GM12878 (cell line): ENCODE measurements around the gene GGT1. TPM values are rescaled to one million over a fixed set of nuclear protein-coding genes. Genes with fewer than 3 reads are reported as not detected.

Experiments used
- ASH2L ChIP-seq: fragments of 300-600, 200-600 bp; sonication (generic); IDR thresholded peaks from 2 replicates; pipeline ENCODE4 v1.6.1; 2017; ENCODE audit warnings: low read depth, mild to moderate bottlenecking, borderline replicate concordance
- ATF7 ChIP-seq: fragments of 450-650 bp; IDR thresholded peaks from 2 replicates; pipeline ENCODE4 v1.6.1; 2016; ENCODE audit warnings: low read depth, mild to moderate bottlenecking
- BACH1 ChIP-seq: fragments of 450-650 bp; IDR thresholded peaks from 2 replicates; pipeline ENCODE4 v1.6.1; 2017; ENCODE audit warnings: mild to moderate bottlenecking, borderline replicate concordance
- BCL11A ChIP-seq: IDR thresholded peaks from 2 replicates; pipeline ENCODE4 v1.6.1; 2011; ENCODE audit warnings: low read depth, low read length
- CBFB ChIP-seq: IDR thresholded peaks from 2 replicates; pipeline ENCODE4 v1.6.1; 2016; ENCODE audit warnings: antibody characterized with exemption, low read depth
- EED ChIP-seq: sonication (generic); IDR thresholded peaks from 2 replicates; pipeline ENCODE4 v1.6.1; 2016; ENCODE audit warnings: antibody characterized with exemption, low read depth
- EGR1 ChIP-seq, 2 experiments: IDR thresholded peaks; 1 replicate in 1 of 2; 2 replicates in 1 of 2; pipeline ENCODE4 v1.6.1; 2011 to 2012; ENCODE audit warnings: low read depth in 2 of 2, low read length in 2 of 2, borderline replicate concordance in 1 of 2, mild to moderate bottlenecking in 1 of 2, moderate library complexity in 1 of 2
- EP300 ChIP-seq, 2 experiments: fragments of 150-350 bp in 1 of 2; IDR thresholded peaks; 2 replicates each; pipeline ENCODE4 v1.6.1; 2011 to 2012; ENCODE audit warnings: low read depth in 2 of 2, low read length in 2 of 2, borderline replicate concordance in 1 of 2, improper control_type of control experiment in 1 of 2, inconsistent platforms in 1 of 2; ENCODE audit not compliant: control insufficient read depth in 1 of 2
- FOS ChIP-seq: IDR thresholded peaks from 3 replicates; pipeline ENCODE4 v1.6.1; 2011; ENCODE audit warnings: borderline replicate concordance; ENCODE audit not compliant: insufficient read length; ENCODE audit errors: extremely low read depth
- FOXK2 ChIP-seq: fragments of 450-650 bp; IDR thresholded peaks from 2 replicates; pipeline ENCODE4 v1.6.1; 2017; ENCODE audit warnings: mild to moderate bottlenecking, moderate library complexity
- FOXM1 ChIP-seq: IDR thresholded peaks from 2 replicates; pipeline ENCODE4 v1.6.1; 2012; ENCODE audit warnings: low read depth, mild to moderate bottlenecking, inconsistent platforms, low read length, moderate library complexity
- HDAC6 ChIP-seq: fragments of 200-600 bp; sonication (generic); IDR thresholded peaks from one replicate; pipeline ENCODE4 v1.8.0; 2017; ENCODE audit warnings: antibody characterized with exemption; ENCODE audit not compliant: unreplicated experiment
- IKZF2 ChIP-seq, 2 experiments: fragments of 450-650 bp; IDR thresholded peaks; 2 replicates each; pipeline ENCODE4 v1.6.1; 2017; ENCODE audit warnings: mild to moderate bottlenecking in 2 of 2, moderate library complexity in 2 of 2
- KLF5 ChIP-seq: fragments of 450-650 bp; IDR thresholded peaks from 2 replicates; pipeline ENCODE4 v1.6.1; 2014; ENCODE audit warnings: mild to moderate bottlenecking; ENCODE audit not compliant: partially characterized antibody
- NBN ChIP-seq: fragments of 450-650 bp; IDR thresholded peaks from 2 replicates; pipeline ENCODE4 v1.6.1; 2016
- TCF3 ChIP-seq: IDR thresholded peaks from 2 replicates; pipeline ENCODE4 v1.6.1; 2012; ENCODE audit warnings: low read depth, mild to moderate bottlenecking, low read length, borderline replicate concordance; ENCODE audit not compliant: insufficient read depth
- YBX1 ChIP-seq: fragments of 450-650 bp; IDR thresholded peaks from 2 replicates; pipeline ENCODE4 v1.6.1; 2016; ENCODE audit warnings: antibody characterized with exemption
- ZBED1 ChIP-seq: IDR thresholded peaks from 2 replicates; pipeline ENCODE4 v1.6.1; 2016; ENCODE audit warnings: borderline replicate concordance
- ZZZ3 ChIP-seq: IDR thresholded peaks from 2 replicates; pipeline ENCODE4 v1.6.1; 2011; ENCODE audit warnings: low read depth; ENCODE audit not compliant: control insufficient read depth, insufficient read length
- polyA plus RNA-seq, 11 experiments: library from polyadenylated mRNA; depleted of rRNA in 4 of 11; unstranded in 6 of 11; stranded (reverse) in 5 of 11; fragments of >200 nt; fragmentation: Nextera tagmentation in 4 of 11; fragmentation: Illumina TruSeq in 1 of 11; extraction: Ambion mirVana in 4 of 11; extraction: Trizol in 1 of 11; gene quantifications; 1 replicate in 1 of 11; 2 replicates in 10 of 11; pipeline versions ENCODE4 v1.2.1 to v1.2.3, GENCODE V29; 2011 to 2016; ENCODE audit warnings: inconsistent platforms in 2 of 11, missing spikeins in 2 of 11, low read depth in 1 of 11
- total RNA-seq, 4 experiments: library from RNA; depleted of rRNA in 3 of 4; stranded (reverse); fragments of >200 nt in 3 of 4; fragmentation: Illumina TruSeq in 1 of 4; extraction: Trizol in 1 of 4; gene quantifications; 2 replicates each; pipeline versions ENCODE4 v1.2.1 to v1.2.3, GENCODE V29; 2013 to 2021
- TF ChIP-seq, protein P1 (sequence below): fragments of 450-650 bp; IDR thresholded peaks from 2 replicates; pipeline ENCODE4 v1.6.1; 2014; ENCODE audit warnings: mild to moderate bottlenecking
- TF ChIP-seq, protein P2 (sequence below): IDR thresholded peaks from 2 replicates; pipeline ENCODE4 v1.6.1; 2012; ENCODE audit warnings: low read length, inconsistent platforms
- TF ChIP-seq, protein P3 (sequence below): fragments of 450-650 bp; IDR thresholded peaks from 2 replicates; pipeline ENCODE4 v1.6.1; 2016; ENCODE audit warnings: mild to moderate bottlenecking
- TF ChIP-seq, protein P4 (sequence below): IDR thresholded peaks from 2 replicates; pipeline ENCODE4 v1.6.1; 2011; ENCODE audit warnings: mild to moderate bottlenecking, low read depth, low read length, moderate library complexity; ENCODE audit not compliant: insufficient replicate concordance
- TF ChIP-seq, protein P5 (sequence below): fragments of 450-650 bp; IDR thresholded peaks from 2 replicates; pipeline ENCODE4 v1.6.1; 2018; ENCODE audit warnings: mild to moderate bottlenecking, low read depth, moderate library complexity; ENCODE audit not compliant: partially characterized antibody

GGT1 gene
- total and polyA plus RNA-seq, 10 of the 15 experiments (the other 5 are each of a cell fraction or from before 2014, with no cell fraction given): 0.47 to 26.6 (median 9.1) TPM

DNA sequence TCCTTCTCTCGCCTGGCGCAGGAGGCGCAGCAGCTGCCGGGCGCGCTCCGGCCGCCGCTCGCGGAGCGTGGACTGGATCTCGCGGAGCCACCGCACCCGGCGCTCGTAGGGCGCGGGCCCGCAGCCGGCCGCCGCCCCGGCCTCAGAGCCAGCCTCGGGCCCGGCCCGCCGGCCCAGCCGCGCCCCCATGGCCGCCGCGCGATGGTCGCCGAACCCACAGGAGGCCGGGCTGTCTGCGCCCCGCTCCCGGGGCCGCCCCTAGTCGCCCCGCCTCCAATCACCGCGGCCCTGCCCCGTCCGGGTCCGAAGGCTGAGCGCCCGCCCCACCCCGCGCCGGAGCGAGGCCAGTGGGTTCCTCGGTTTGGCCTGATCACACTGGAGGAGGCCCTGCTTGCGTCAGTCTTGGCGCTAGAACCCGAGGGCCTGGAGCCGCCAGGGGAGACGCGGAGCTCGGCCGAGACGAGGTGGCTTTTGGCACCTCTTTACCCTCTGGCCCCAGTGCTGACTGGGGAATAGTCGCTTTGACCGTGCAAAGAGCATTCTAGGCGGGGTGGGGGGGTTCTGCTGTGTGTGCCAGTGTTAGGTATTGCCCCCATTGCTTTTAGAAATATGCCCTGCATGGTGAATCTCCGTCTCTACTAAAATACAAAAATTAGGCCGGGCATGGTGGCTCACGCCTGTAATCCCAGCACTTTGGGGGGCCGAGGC, 10.0 kb upstream of the GGT1 start, which contains the start of gene LRRC75B (continued):
- TF ChIP-seq ATF7: no peak
- TF ChIP-seq FOXK2: no peak
- TF ChIP-seq BCL11A: no peak
- TF ChIP-seq KLF5: no peak
- TF ChIP-seq IKZF2 (IDR thresholded peaks at IDR 0.05): no peak
- no peak for TF ChIP-seq NBN
- TF ChIP-seq, protein P1, sequence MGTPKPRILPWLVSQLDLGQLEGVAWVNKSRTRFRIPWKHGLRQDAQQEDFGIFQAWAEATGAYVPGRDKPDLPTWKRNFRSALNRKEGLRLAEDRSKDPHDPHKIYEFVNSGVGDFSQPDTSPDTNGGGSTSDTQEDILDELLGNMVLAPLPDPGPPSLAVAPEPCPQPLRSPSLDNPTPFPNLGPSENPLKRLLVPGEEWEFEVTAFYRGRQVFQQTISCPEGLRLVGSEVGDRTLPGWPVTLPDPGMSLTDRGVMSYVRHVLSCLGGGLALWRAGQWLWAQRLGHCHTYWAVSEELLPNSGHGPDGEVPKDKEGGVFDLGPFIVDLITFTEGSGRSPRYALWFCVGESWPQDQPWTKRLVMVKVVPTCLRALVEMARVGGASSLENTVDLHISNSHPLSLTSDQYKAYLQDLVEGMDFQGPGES: no peak
- TF ChIP-seq ZZZ3: no peak
- TF ChIP-seq, protein P2, sequence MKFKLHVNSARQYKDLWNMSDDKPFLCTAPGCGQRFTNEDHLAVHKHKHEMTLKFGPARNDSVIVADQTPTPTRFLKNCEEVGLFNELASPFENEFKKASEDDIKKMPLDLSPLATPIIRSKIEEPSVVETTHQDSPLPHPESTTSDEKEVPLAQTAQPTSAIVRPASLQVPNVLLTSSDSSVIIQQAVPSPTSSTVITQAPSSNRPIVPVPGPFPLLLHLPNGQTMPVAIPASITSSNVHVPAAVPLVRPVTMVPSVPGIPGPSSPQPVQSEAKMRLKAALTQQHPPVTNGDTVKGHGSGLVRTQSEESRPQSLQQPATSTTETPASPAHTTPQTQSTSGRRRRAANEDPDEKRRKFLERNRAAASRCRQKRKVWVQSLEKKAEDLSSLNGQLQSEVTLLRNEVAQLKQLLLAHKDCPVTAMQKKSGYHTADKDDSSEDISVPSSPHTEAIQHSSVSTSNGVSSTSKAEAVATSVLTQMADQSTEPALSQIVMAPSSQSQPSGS: no peak
- no peak for TF ChIP-seq TCF3
- no peak for TF ChIP-seq EP300 (IDR thresholded peaks at IDR 0.05; ENCODE audit: borderline replicate concordance in 1 of 2, control insufficient read depth in 1 of 2, low read depth in 2 of 2, low read length in 2 of 2)
- no peak for TF ChIP-seq FOS
- TF ChIP-seq, protein P3, sequence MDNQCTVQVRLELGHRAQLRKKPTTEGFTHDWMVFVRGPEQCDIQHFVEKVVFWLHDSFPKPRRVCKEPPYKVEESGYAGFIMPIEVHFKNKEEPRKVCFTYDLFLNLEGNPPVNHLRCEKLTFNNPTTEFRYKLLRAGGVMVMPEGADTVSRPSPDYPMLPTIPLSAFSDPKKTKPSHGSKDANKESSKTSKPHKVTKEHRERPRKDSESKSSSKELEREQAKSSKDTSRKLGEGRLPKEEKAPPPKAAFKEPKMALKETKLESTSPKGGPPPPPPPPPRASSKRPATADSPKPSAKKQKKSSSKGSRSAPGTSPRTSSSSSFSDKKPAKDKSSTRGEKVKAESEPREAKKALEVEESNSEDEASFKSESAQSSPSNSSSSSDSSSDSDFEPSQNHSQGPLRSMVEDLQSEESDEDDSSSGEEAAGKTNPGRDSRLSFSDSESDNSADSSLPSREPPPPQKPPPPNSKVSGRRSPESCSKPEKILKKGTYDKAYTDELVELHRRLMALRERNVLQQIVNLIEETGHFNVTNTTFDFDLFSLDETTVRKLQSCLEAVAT: no peak
- TF ChIP-seq ZBED1: no peak
- TF ChIP-seq FOXM1: no peak
- TF ChIP-seq YBX1: no peak
- TF ChIP-seq EGR1 (IDR thresholded peaks at IDR 0.05; ENCODE audit: borderline replicate concordance in 1 of 2, low read depth in 2 of 2, low read length in 2 of 2): no peak
- TF ChIP-seq, protein P4, sequence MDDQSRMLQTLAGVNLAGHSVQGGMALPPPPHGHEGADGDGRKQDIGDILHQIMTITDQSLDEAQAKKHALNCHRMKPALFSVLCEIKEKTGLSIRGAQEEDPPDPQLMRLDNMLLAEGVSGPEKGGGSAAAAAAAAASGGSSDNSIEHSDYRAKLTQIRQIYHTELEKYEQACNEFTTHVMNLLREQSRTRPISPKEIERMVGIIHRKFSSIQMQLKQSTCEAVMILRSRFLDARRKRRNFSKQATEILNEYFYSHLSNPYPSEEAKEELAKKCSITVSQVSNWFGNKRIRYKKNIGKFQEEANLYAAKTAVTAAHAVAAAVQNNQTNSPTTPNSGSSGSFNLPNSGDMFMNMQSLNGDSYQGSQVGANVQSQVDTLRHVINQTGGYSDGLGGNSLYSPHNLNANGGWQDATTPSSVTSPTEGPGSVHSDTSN: no peak
- TF ChIP-seq CBFB: no peak
- no peak for TF ChIP-seq HDAC6
- TF ChIP-seq BACH1: 0 out of 2 replicates have a peak, but pooled peaks have one; percentile 30
- no peak for TF ChIP-seq EED
- no peak for TF ChIP-seq ASH2L
- TF ChIP-seq, protein P5, sequence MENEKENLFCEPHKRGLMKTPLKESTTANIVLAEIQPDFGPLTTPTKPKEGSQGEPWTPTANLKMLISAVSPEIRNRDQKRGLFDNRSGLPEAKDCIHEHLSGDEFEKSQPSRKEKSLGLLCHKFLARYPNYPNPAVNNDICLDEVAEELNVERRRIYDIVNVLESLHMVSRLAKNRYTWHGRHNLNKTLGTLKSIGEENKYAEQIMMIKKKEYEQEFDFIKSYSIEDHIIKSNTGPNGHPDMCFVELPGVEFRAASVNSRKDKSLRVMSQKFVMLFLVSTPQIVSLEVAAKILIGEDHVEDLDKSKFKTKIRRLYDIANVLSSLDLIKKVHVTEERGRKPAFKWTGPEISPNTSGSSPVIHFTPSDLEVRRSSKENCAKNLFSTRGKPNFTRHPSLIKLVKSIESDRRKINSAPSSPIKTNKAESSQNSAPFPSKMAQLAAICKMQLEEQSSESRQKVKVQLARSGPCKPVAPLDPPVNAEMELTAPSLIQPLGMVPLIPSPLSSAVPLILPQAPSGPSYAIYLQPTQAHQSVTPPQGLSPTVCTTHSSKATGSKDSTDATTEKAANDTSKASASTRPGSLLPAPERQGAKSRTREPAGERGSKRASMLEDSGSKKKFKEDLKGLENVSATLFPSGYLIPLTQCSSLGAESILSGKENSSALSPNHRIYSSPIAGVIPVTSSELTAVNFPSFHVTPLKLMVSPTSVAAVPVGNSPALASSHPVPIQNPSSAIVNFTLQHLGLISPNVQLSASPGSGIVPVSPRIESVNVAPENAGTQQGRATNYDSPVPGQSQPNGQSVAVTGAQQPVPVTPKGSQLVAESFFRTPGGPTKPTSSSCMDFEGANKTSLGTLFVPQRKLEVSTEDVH: no peak
